ENCODE results near the gene EIF5AL1. TPM values are rescaled to one million over a fixed set of nuclear protein-coding genes. Genes with fewer than 3 reads are reported as not detected.

Gene EIF5AL1
- total and polyA plus RNA-seq, 10 donors: 0.10 to 0.80 (median 0.26) TPM; not detected in 1

DNA sequence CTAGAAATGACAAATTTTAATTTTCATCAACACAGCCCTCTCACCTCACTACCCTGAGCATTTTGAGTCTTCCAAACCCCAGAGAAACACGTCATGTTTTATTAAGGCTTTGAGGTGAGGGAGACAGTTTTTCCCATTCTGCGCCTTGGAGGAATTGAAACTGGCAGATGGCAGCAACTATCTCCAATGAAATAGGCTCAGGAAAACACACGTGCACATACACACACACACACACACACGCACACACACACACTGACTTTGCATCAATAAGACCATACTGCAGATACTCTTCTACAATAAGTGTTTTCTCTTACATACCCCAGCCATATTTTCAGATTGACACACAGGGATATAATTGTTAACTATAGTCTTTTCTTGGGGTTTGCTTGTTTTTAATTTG, 51.1 kb downstream of the EIF5AL1 start:
- WGBS, 5 donors: 60 to 72% (median 63%) methylated on average over 4 of the region's 4 CpGs
- intact Hi-C loops (cut with DNase I; ENCODE audit: low total_unique reads): loop anchor here (5.0 kb wide), 1 partner anchor 364 kb away; no protein-coding TSS in a partner anchor
- peaks cover 0 to 20% (median 3%) of the 10 kb centered on the region in 7 donors for H3K27me3 ChIP-seq (replicated peaks in 1 of 7)
- TF ChIP-seq POLR2A (IDR thresholded peaks at IDR 0.05) (no peak), POLR2AphosphoS5 (IDR thresholded peaks at IDR 0.05) (no peak)
- TF ChIP-seq, protein P1, sequence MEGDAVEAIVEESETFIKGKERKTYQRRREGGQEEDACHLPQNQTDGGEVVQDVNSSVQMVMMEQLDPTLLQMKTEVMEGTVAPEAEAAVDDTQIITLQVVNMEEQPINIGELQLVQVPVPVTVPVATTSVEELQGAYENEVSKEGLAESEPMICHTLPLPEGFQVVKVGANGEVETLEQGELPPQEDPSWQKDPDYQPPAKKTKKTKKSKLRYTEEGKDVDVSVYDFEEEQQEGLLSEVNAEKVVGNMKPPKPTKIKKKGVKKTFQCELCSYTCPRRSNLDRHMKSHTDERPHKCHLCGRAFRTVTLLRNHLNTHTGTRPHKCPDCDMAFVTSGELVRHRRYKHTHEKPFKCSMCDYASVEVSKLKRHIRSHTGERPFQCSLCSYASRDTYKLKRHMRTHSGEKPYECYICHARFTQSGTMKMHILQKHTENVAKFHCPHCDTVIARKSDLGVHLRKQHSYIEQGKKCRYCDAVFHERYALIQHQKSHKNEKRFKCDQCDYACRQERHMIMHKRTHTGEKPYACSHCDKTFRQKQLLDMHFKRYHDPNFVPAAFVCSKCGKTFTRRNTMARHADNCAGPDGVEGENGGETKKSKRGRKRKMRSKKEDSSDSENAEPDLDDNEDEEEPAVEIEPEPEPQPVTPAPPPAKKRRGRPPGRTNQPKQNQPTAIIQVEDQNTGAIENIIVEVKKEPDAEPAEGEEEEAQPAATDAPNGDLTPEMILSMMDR (IDR thresholded peaks at IDR 0.05 in 8 of 11, conservative IDR thresholded peaks at IDR 0.05 in 3 of 11): no peak
- no peak overlapping the region for H3K27ac ChIP-seq
- H3K4me1 ChIP-seq: peaks cover 0 to 8% (median 1%) of the 10 kb centered on the region in 6 donors
- DNase-seq: no peak
- H3K4me3 ChIP-seq: no peak overlapping the region
- H3K36me3 ChIP-seq: no peaks in the 10 kb centered on the region
- no peaks in the 10 kb centered on the region for H3K9me3 ChIP-seq

Small RNA genes within 50 kb of the gene (small RNA-seq; reads per million reads assigned to genes)
- 0 reads per million in 4 donors for gene BX248123.2
- gene RPS12P18: 0 reads per million in 4 donors

Other genes with a start within 250 kb of the EIF5AL1 start
- 10 to 100 TPM; 65.0 to 99.3 (median 73.2) TPM for gene PPIF, start 165.1 kb upstream of the EIF5AL1 start, total RNA-seq
- gene PPIF, start 165.1 kb upstream of the EIF5AL1 start, polyA plus RNA-seq: 10 to 100 TPM; 29.2 to 66.9 (median 33.5) TPM
- 10 to 100 TPM; 12.6 to 34.1 (median 27.1) TPM for gene ZCCHC24, start 66.9 kb upstream of the EIF5AL1 start, total RNA-seq
- gene ZCCHC24, start 66.9 kb upstream of the EIF5AL1 start, polyA plus RNA-seq: 10 to 100 TPM in 1 of 3 donors, 1 to 10 TPM in 2; 4.9 to 11.8 (median 5.8) TPM
- 1 to 10 TPM in 1 of 7 donors, under 1 TPM in 1, not detected in 5; 0.39 to 2.9 TPM for gene SFTPA2, start 47.9 kb downstream of the EIF5AL1 start, total RNA-seq
- gene SFTPA2, start 47.9 kb downstream of the EIF5AL1 start, polyA plus RNA-seq: 1 to 10 TPM in 1 of 3 donors, under 1 TPM in 2; 0.54 to 5.7 (median 0.99) TPM
- 1 to 10 TPM in 1 of 7 donors, not detected in 6; 1.4 TPM for gene SFTPA1, start 98.4 kb downstream of the EIF5AL1 start, total RNA-seq
- 1 to 10 TPM in 1 of 3 donors, under 1 TPM in 2; 0.30 to 1.4 (median 0.80) TPM for gene SFTPA1, start 98.4 kb downstream of the EIF5AL1 start, polyA plus RNA-seq
- 1 to 10 TPM in 6 of 7 donors, under 1 TPM in 1; 0.33 to 2.7 (median 1.3) TPM for gene NUTM2B, start 190.7 kb downstream of the EIF5AL1 start, total RNA-seq
- 1 to 10 TPM in 1 of 3 donors, under 1 TPM in 2; 0.03 to 4.3 (median 0.57) TPM for gene NUTM2B, start 190.7 kb downstream of the EIF5AL1 start, polyA plus RNA-seq